CD14-positive monocyte (primary cell): ENCODE results near the gene ZNF260. TPM values are rescaled to one million over a fixed set of nuclear protein-coding genes. Genes with fewer than 3 reads are reported as not detected.
A peak's percentile ranks its signal among the peaks of the same experiment; 100 is the strongest.

Experiments
- DNase-seq, 3 donors: peaks; one replicate each; pipeline ENCODE4 v3.0.0-alpha.2; 2011 to 2022
- H2AFZ ChIP-seq: 2 replicates; pipeline ENCODE4 v1.6.0; 2012; ENCODE audit warnings: mild to moderate bottlenecking, low read depth, low read length, inconsistent platforms; ENCODE audit not compliant: insufficient read depth, poor library complexity, severe bottlenecking
- H3K27ac ChIP-seq, 2 donors: 1 replicate in 1 of 2; 2 replicates in 1 of 2; pipeline ENCODE4 v1.5.1; 2012 to 2013; ENCODE audit warnings: low read length in 2 of 2, control low read depth in 1 of 2, inconsistent platforms in 1 of 2, low read depth in 1 of 2, mild to moderate bottlenecking in 1 of 2
- H3K27me3 ChIP-seq, 2 donors: one replicate each; pipeline versions ENCODE4 v1.6.0 to v1.6.1; 2011 to 2013; ENCODE audit warnings: low read length in 2 of 2; ENCODE audit not compliant: control insufficient read depth in 2 of 2, insufficient read depth in 2 of 2
- H3K36me3 ChIP-seq, 2 donors: replicated peaks in 1 of 2; 1 replicate in 1 of 2; 2 replicates in 1 of 2; pipeline versions ENCODE4 v1.5.1 to v1.6.1; 2012 to 2013; ENCODE audit warnings: low read length in 2 of 2, control low read depth in 1 of 2, inconsistent platforms in 1 of 2, mild to moderate bottlenecking in 1 of 2; ENCODE audit not compliant: insufficient read depth in 2 of 2, control insufficient read depth in 1 of 2
- H3K4me1 ChIP-seq, 2 donors: 1 replicate in 1 of 2; 2 replicates in 1 of 2; pipeline versions ENCODE4 v1.5.1 to v1.6.1; 2012 to 2013; ENCODE audit warnings: low read length in 2 of 2, control low read depth in 1 of 2, inconsistent platforms in 1 of 2, mild to moderate bottlenecking in 1 of 2, moderate library complexity in 1 of 2; ENCODE audit not compliant: insufficient read depth in 2 of 2, control insufficient read depth in 1 of 2
- H3K4me2 ChIP-seq: replicated peaks from 2 replicates; pipeline ENCODE3; 2012; ENCODE audit warnings: low read length, moderate library complexity, mild to moderate bottlenecking; ENCODE audit not compliant: poor library complexity, severe bottlenecking; ENCODE audit errors: extremely low read depth
- H3K4me3 ChIP-seq, 3 experiments: fragments of 200-600 bp in 1 of 3; sonication (generic) in 1 of 3; replicated peaks in 1 of 3; 1 replicate in 2 of 3; 2 replicates in 1 of 3; pipeline ENCODE4 v1.5.1; 2011 to 2013; ENCODE audit warnings: low read length in 3 of 3, mild to moderate bottlenecking in 3 of 3, control low read depth in 2 of 3, low read depth in 2 of 3, inconsistent platforms in 1 of 3, moderate library complexity in 1 of 3
- H3K79me2 ChIP-seq: 2 replicates; pipeline ENCODE4 v1.6.0; 2012; ENCODE audit warnings: mild to moderate bottlenecking, control low read depth, inconsistent platforms, low read length, moderate library complexity; ENCODE audit not compliant: insufficient read depth
- H3K9ac ChIP-seq: 2 replicates; pipeline ENCODE4 v1.6.0; 2017; ENCODE audit warnings: low read length, mild to moderate bottlenecking; ENCODE audit not compliant: insufficient read depth, poor library complexity, severe bottlenecking
- H3K9me3 ChIP-seq, 2 donors: replicated peaks in 1 of 2; 1 replicate in 1 of 2; 2 replicates in 1 of 2; pipeline versions ENCODE4 v1.5.1 to v1.6.1; 2012 to 2013; ENCODE audit warnings: low read length in 2 of 2, control low read depth in 1 of 2; ENCODE audit not compliant: control insufficient read depth in 1 of 2, insufficient read depth in 1 of 2
- H4K20me1 ChIP-seq: 2 replicates; pipeline ENCODE4 v1.6.0; 2012; ENCODE audit warnings: mild to moderate bottlenecking, low read length, control low read depth, moderate library complexity; ENCODE audit not compliant: insufficient read depth
- H3K27ac Mint-ChIP-seq, 7 donors: one replicate each; pipeline ENCODE4 v1.8.0; 2020; ENCODE audit warnings: mild to moderate bottlenecking in 7 of 7, mixed read lengths in 7 of 7, moderate library complexity in 6 of 7, inconsistent platforms in 2 of 7
- H3K27me3 Mint-ChIP-seq, 3 donors: one replicate each; pipeline ENCODE4 v1.8.0; 2021 to 2022; ENCODE audit warnings: low read depth in 3 of 3, mild to moderate bottlenecking in 3 of 3, mixed read lengths in 3 of 3, moderate library complexity in 3 of 3, inconsistent platforms in 1 of 3
- H3K36me3 Mint-ChIP-seq, 2 donors: one replicate each; pipeline ENCODE4 v1.8.0; 2020; ENCODE audit warnings: mixed read lengths in 2 of 2, inconsistent platforms in 1 of 2, mild to moderate bottlenecking in 1 of 2
- H3K4me1 Mint-ChIP-seq: one replicate; pipeline ENCODE4 v1.8.0; 2020; ENCODE audit warnings: mild to moderate bottlenecking, mixed read lengths
- H3K4me3 Mint-ChIP-seq, 2 donors: one replicate each; pipeline ENCODE4 v1.8.0; 2020; ENCODE audit warnings: mild to moderate bottlenecking in 2 of 2, mixed read lengths in 2 of 2, moderate library complexity in 1 of 2
- H3K9me3 Mint-ChIP-seq, 7 donors: one replicate each; pipeline ENCODE4 v1.8.0; 2020 to 2022; ENCODE audit warnings: mixed read lengths in 7 of 7, mild to moderate bottlenecking in 6 of 7, moderate library complexity in 6 of 7, inconsistent platforms in 2 of 7
- WGBS: methylation state at CpG from one replicate; pipeline ENCODE4 v1.1.5; 2013; ENCODE audit warnings: missing lambda C conversion rate; ENCODE audit not compliant: insufficient coverage; 5-methylcytosine and 5-hydroxymethylcytosine counted together
- intact Hi-C, 2 donors: fragments of 100-400 bp; cut with micrococcal nuclease; formaldehyde crosslinking; loops; one replicate each; pipeline versions ENCODE4 v1.15.0 to v1.15.1; 2023
- polyA plus RNA-seq, 3 donors: library from polyadenylated mRNA; depleted of rRNA in 1 of 3; unstranded in 2 of 3; stranded (reverse) in 1 of 3; fragments of 300-500 nt in 2 of 3; fragments of >200 nt in 1 of 3; fragmentation: Illumina TruSeq in 2 of 3; gene quantifications; 1 replicate in 2 of 3; 2 replicates in 1 of 3; pipeline ENCODE4 v1.2.3, GENCODE V29; 2012 to 2021
- TF ChIP-seq, protein P1 (sequence below): fragments of 200-600 bp; IDR thresholded peaks from one replicate; pipeline ENCODE4 v1.8.0; 2022; ENCODE audit warnings: antibody characterized with exemption, mild to moderate bottlenecking

The ZNF260 gene
- polyA plus RNA-seq, 3 donors: 0.88 to 2.1 (median 1.2) TPM

DNA sequence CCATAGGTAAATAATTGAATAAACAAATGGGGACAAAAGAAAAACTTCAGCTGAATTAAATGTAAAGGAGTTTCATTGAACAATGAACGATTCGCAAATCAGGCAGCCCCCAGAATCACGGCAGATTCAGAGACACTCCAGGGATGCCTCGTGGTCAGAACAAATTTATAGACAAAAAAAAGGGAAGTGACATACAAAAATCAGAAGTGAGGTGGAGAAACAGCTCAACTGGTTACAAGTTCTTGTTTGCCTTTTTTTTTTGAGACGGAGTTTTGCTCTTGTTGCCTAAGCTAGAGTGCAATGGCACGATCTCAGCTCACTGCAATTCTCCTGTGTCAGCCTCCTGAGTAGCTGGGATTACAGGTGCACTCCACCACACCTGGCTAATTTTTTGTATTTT is 44.4 kb downstream of the ZNF260 start:
- H3K79me2 ChIP-seq: no peaks in the 10 kb centered on the region
- no peak for DNase-seq
- H3K27ac ChIP-seq: no peak overlapping the region
- H3K4me2 ChIP-seq: no peak overlapping the region
- peaks cover 1 to 7% of the 10 kb centered on the region in 2 donors for H3K4me1 ChIP-seq
- intact Hi-C loops: loop anchor here in 1 of 2 donors (10.0 kb wide), 1 partner anchor 371 kb away; the partner anchor contains the start of gene ZNF345
- H3K36me3 ChIP-seq: no peaks in the 10 kb centered on the region
- Mint-ChIP-seq H3K4me1 (peaks cover 5% of the 10 kb centered on the region), H3K27me3 (peaks cover 0 to 3% (median 0%) of the 10 kb centered on the region in 3 donors), H3K9me3 (peaks cover 24 to 80% (median 67%) of the 10 kb centered on the region in 7 donors), H3K4me3 (no peak overlapping the region), H3K27ac (peak overlapping the region in 1 of 7 donors; percentile 16), H3K36me3 (peaks cover 14 to 21% of the 10 kb centered on the region in 2 donors)
- no peak overlapping the region for H2AFZ ChIP-seq
- H3K27me3 ChIP-seq: no peaks in the 10 kb centered on the region
- no peak overlapping the region for H3K9ac ChIP-seq
- H3K9me3 ChIP-seq: peaks cover 57 to 71% of the 10 kb centered on the region in 2 donors
- H4K20me1 ChIP-seq: no peaks in the 10 kb centered on the region
- WGBS: 71% methylated on average over 6 of the region's 6 CpGs
- no peak overlapping the region for H3K4me3 ChIP-seq
- TF ChIP-seq, protein P1, sequence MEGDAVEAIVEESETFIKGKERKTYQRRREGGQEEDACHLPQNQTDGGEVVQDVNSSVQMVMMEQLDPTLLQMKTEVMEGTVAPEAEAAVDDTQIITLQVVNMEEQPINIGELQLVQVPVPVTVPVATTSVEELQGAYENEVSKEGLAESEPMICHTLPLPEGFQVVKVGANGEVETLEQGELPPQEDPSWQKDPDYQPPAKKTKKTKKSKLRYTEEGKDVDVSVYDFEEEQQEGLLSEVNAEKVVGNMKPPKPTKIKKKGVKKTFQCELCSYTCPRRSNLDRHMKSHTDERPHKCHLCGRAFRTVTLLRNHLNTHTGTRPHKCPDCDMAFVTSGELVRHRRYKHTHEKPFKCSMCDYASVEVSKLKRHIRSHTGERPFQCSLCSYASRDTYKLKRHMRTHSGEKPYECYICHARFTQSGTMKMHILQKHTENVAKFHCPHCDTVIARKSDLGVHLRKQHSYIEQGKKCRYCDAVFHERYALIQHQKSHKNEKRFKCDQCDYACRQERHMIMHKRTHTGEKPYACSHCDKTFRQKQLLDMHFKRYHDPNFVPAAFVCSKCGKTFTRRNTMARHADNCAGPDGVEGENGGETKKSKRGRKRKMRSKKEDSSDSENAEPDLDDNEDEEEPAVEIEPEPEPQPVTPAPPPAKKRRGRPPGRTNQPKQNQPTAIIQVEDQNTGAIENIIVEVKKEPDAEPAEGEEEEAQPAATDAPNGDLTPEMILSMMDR: no peak

DNA sequence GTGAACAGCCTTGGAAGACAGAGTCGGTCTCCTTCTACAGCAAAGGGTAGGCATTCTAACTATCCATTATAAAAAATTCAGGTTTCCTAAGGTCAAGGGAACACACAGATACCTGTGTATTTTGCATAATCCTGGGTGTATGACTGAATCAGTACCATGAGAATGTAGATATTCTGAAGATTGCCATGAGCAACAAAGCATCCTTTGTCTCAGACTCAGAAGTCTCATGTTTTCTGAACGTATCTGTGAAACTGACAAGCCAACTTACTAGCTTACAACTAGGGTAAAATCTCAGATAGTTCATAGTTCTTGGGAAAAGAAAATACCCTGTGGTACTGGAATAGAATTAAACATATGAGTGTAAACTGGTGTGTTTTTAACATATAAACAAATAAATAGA is 45.2 kb downstream of the ZNF260 start:
- no peaks in the 10 kb centered on the region for H3K4me1 ChIP-seq
- H3K27me3 Mint-ChIP-seq: peaks cover 0 to 3% (median 0%) of the 10 kb centered on the region in 3 donors
- H3K4me2 ChIP-seq: no peak overlapping the region
- peaks cover 27 to 86% (median 70%) of the 10 kb centered on the region in 7 donors for H3K9me3 Mint-ChIP-seq
- DNase-seq: no peak
- peaks cover 59 to 79% of the 10 kb centered on the region in 2 donors for H3K9me3 ChIP-seq
- no peak overlapping the region for H3K4me3 ChIP-seq
- H3K27ac Mint-ChIP-seq: no peak overlapping the region
- H3K9ac ChIP-seq: no peak overlapping the region
- TF ChIP-seq, protein P1: no peak
- H3K36me3 ChIP-seq: no peaks in the 10 kb centered on the region
- no peaks in the 10 kb centered on the region for H3K79me2 ChIP-seq
- H3K4me1 Mint-ChIP-seq: no peaks in the 10 kb centered on the region
- H2AFZ ChIP-seq: no peak overlapping the region
- no peak overlapping the region for H3K4me3 Mint-ChIP-seq
- no peaks in the 10 kb centered on the region for H4K20me1 ChIP-seq
- WGBS: no CpG with 5 or more reads among the region's 2 CpGs
- intact Hi-C loops: loop anchor here in 1 of 2 donors (10.0 kb wide), 1 partner anchor 372 kb away; the partner anchor contains the start of gene ZNF345
- H3K27me3 ChIP-seq: no peaks in the 10 kb centered on the region
- peaks cover 14 to 21% of the 10 kb centered on the region in 2 donors for H3K36me3 Mint-ChIP-seq
- H3K27ac ChIP-seq: no peak overlapping the region

Other genes with a start within 250 kb of the ZNF260 start
- gene ZFP14, start 149.1 kb downstream of the ZNF260 start, polyA plus RNA-seq: 1 to 10 TPM in 2 of 3 donors, under 1 TPM in 1; 0.72 to 1.9 (median 1.1) TPM
- gene ZFP82, start 109.6 kb downstream of the ZNF260 start, polyA plus RNA-seq: under 1 TPM; 0.33 to 0.46 (median 0.45) TPM
- 1 to 10 TPM in 2 of 3 donors, under 1 TPM in 1; 0.95 to 3.9 (median 3.6) TPM for gene ZNF566, start 38.7 kb downstream of the ZNF260 start, polyA plus RNA-seq
- gene ZNF529, start 45.0 kb upstream of the ZNF260 start, polyA plus RNA-seq: 1 to 10 TPM; 1.1 to 2.7 (median 1.3) TPM
- under 1 TPM in 2 of 3 donors, not detected in 1; 0.37 to 0.63 TPM for gene ZNF382, start 77.0 kb upstream of the ZNF260 start, polyA plus RNA-seq
- 1 to 10 TPM in 2 of 3 donors, not detected in 1; 1.2 to 2.2 TPM for gene ZNF461, start 138.6 kb upstream of the ZNF260 start, polyA plus RNA-seq
- gene ZNF567, start 159.3 kb upstream of the ZNF260 start, polyA plus RNA-seq: 1 to 10 TPM in 2 of 3 donors, under 1 TPM in 1; 0.84 to 1.7 (median 1.5) TPM
- gene ZNF850, start 244.5 kb upstream of the ZNF260 start, polyA plus RNA-seq: under 1 TPM; 0.02 to 0.15 (median 0.08) TPM